Activated CD4-positive, alpha-beta T cell treated with anti-CD3 and anti-CD28 coated beads, Interleukin-2, Interleukin-4, amounts not matched to agents 100 ng/mL and 50 ng/mL, durations not matched to agents 16 hours and 8 hours (primary cell): ENCODE measurements around the gene TRIM4.
A peak's percentile ranks its signal among the peaks of the same experiment; 100 is the strongest.
"Not testable (repeated sequence)": the region's sequence is repeated elsewhere in the genome, so short reads cannot be mapped to it uniquely, and the experiment has no call there.

ENCODE experiments used
- DNase-seq: peaks from one replicate; pipeline ENCODE4 v3.0.0-alpha.2; 2020; ENCODE audit warnings: low spot score

The TRIM4 gene

DNA sequence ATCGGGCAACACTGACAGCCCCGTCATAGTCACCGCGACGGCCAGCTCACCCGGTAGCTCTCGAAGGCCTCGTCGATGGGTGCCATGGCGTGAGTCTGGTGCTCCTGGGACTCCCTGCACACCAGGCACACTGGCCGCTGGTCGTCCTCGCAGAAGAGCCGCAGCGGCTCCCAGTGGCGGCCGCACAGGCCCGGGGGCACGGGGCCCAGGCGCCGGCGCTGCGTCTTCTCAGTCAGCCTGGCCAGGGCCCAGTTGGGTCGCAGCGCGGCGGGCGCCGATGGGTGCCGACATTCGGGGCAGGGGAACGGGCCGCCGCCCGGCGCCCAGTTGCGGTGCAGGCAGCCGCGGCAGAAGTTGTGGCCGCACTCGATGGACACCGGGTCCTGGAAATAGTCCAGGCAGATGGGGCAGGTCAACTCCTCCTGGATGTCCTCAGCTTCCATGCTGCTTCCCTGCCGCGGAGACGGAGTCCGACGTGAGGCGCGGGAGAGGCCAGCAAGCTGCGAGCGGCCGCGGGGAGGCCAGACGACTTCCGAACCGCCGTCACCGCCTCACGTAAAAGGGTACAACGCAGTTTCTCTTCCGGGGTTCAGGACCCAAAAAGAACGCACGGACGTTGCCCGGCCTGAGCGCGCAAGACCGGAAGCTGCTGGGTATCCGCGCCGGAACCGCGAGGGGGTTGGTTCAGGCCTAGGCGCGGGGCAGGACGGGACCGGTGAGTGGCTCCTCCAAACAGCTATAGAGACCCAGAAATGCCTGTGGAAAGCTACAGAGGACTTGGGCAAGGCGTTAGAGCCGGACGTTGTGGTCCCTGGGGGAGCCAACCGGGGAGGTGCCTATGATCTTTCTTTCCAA, at the start of gene TRIM4:
TSS of gene TRIM4 (minus strand) at position 572 of the 855 bp plus-strand sequence. CDS start at position 443, 129 bp downstream.
- DNase-seq: peak; percentile 95

DNA sequence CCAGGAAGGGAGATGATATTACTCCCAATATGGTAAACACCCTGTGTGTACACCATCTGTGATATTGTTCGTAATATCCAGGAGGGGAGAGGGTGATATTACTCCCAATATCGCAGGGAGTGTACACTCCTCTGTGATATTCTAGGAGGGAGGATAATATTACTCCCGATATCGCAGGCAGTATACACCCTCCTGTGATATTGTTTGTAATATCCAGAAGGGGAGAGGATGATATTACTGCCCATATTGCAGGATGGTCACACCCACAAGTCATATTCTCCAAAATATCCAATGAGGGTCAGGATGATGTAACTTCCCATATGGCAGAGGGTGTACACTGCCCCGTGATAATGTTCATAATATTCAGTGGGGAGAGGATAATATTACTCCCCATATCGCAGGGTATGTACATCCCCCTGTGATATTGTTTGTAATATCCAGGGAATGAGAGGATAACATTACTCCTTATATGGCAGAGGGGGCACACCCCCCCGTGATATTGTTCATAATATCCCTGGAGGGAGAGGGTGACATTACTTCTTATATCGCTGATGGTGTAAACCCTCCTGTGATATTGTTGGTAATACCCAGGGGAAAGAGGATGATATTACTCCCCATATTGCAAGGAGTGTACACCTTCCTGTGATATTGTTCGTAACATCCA, 39.4 kb upstream of the TRIM4 start:
- no peak for DNase-seq

DNA sequence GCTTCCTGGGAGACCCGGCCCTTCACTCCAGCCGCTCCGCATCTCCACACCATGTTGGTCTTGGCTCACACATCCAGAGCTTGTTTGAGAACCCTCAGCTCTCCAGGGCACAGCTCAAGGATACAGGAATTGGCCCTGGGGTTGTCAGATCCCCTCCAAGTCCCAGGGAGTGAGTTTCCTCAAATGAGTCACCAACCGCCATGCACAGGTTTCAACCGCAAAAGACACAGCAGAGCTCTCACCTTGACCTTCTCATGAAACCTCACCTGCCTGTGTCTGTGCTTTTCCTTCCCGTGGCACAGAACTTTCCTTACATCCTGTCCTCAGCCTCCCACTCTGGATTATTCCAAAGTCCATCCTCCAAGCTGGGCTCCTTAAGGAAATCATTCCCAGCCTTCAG, 35.9 kb upstream of the TRIM4 start:
- DNase-seq: no peak

GRCh38 chr7:99954643-99955042, 35.3 kb upstream of the TRIM4 start:
- not testable (repeated sequence) for DNase-seq

DNA sequence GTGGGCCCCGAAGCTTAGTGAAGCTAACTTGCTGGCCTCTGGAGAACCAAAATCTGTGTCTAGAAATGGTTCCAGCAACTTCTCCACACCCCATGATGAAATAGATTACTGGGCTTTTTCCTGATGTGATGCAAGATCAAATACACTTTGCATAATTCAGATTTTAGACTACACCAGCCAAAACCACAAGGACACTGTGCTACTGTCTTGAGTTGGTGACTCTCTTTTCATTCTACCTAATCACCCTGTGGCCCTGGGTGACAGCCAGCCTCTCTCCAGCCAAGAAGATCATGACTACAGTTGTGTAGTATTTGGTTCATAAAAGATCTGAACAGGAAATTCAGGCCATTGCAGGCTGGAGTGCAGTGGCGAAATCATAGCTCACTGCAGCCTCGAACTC, 34.3 kb upstream of the TRIM4 start:
- DNase-seq: peak; percentile 24

DNA sequence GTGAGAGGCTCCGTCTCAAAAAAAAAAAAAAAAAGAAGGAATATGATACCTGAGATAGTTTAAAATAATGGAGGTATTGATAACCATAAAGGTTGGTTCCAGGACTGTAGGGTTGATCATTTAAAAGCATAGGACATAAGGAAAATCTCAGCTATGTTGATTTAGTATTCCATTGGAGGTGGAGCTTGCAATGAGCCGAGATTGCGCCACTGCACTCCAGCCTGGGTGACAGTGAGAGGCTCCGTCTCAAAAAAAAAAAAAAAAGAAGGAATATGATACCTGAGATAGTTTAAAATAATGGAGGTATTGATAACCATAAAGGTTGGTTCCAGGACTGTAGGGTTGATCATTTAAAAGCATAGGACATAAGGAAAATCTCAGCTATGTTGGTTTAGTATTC, 33.3 kb upstream of the TRIM4 start:
- DNase-seq: not testable (repeated sequence)

GRCh38 chr7:99950819-99951218, 31.5 kb upstream of the TRIM4 start:
- not testable (repeated sequence) for DNase-seq

GRCh38 chr7:99949645-99950228, 30.4 kb upstream of the TRIM4 start:
- DNase-seq: no peak

DNA sequence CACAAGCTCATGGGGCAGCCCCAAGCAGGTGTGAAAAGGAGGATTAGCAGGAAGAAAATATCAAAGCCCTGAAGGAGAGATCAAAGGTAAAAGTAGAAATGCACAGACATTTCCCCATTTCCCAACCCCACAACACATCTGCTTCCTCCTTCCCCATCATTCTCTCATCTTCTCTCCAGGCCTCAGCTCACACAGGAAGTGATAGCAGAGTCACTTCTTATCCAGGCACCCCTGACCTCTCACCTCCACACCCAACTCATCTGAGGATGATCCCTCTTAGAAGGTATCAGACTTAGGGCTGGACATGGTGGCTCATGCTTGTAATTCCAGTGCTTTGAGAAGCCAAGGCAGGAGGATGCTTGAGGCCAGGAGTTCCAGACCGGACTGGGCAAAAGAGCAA, 28.3 kb upstream of the TRIM4 start:
- DNase-seq: no peak

DNA sequence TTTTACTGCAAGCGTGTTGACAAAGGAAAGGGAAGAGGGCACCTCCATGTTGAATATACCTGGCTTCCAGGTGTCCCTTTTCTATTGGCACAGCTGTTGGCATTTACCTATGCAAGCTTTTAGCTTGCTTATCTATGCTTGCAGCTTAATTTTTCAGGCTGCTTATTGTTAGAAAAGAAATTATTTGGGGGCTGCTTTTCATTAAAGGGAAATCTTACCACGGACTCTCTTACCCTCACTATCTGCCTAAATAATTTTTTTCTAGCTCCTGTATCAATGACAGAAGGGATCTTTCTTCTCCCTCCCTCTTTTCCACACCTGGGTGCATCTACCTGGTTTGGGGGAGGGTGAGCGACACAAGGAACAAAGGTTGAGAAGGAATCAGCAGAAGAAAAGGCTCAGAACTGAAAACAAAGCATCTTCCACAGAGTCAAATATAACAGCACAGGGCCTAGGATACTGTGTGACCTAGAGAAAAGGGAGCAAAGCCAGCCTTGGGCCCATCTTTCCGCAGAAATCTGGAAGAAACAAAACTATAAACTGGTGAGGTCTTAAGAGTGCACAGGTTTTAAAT, 25.3 kb upstream of the TRIM4 start:
- no peak for DNase-seq

DNA sequence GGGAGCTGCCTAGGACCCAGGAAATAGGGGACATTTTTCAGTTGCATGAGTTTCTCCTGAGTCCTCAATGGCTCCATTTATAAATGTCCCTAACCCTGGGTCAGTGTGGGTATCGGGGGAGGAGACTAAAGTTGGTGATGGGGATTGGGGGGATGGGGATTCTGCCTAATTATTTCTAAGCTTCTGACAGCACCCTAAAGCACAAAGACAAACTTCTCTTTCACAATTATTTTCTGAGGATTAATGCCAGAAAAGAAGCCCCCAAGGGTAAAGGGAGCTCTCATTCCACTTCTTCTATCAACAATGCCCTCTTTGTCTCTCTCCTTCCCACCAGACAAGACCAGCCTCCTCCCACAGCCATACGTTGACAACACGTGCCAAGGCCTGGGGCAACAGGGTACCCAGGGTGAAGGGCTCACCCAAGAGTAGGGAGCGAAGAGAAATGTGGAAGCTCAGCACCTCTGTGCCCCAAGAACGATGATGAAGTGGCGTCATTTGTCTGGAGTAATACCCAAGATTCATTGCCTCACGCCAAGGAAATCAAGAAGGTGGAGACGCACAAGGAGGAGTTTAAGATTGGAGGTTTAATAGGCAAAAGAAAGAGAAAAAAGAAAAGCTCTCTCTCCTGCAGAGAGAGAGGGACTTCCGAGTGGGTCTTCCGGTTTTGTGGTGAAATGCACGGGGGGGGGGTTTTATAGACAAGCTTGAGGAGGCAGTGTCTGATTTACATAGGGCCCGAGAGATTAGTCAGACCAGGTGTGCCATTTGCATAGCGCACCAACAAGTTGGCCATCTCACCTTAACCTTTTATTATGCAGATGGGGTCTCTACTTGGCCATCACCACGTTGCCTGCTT, 24.5 kb upstream of the TRIM4 start:
- DNase-seq: no peak

DNA sequence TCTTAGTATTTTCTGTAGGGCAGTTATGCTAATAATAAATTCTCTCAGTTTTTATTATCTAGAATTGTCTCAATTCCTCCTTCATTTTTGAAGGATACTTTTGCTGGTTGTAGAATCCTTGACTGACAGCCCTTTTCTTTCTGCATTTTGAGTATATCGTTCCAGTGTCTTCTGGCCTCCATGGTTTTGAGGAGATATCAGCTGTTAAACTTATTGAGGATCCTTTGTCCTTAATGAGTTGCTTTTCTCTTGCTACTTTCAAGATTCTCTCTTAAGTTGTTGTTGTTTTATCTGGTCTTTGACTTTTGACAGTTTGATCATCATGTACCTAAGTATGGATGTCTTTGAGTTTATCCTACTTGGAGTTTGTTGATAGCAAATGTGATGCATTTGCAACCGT, 19.0 kb upstream of the TRIM4 start:
- DNase-seq: no peak

DNA sequence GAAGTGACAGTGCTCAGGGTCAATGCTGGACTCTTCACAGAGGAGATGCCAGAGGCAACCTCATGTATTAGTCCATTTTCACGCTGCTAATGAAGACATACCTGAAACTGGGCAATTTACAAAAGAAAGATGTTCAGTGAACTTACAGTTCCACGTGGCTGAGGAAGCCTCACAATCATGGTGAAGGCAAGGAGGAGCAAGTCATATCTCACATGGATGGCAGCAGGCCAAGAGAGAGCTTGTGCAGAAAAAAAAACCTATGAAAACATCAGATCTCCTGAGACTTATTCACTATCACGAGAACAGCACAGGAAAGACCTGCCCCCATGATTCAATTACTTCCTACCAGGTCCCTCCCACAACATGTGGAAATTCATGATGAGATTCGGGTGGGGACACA, 15.7 kb upstream of the TRIM4 start:
- DNase-seq: not testable (repeated sequence)

- no peak for DNase-seq
Observed at GRCh38 chr7:99930376-99930775, 11.0 kb upstream of the TRIM4 start.

DNA sequence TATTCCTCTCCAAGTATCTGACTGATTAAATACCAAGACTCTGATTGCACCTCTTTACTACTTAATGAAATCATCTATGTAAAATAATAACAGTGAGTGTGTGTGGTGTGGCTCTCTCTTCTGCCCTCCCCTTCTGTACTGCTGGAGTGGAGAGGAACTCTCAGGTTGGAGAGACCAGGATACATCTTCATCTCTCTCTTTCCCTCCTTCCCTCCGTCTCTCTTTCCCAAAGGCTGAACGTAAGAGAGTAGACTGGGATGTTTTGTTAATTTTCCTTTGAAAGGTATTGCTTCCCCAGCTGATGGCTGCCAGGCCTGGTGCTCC, 10.4 kb upstream of the TRIM4 start:
- DNase-seq: no peak

DNA sequence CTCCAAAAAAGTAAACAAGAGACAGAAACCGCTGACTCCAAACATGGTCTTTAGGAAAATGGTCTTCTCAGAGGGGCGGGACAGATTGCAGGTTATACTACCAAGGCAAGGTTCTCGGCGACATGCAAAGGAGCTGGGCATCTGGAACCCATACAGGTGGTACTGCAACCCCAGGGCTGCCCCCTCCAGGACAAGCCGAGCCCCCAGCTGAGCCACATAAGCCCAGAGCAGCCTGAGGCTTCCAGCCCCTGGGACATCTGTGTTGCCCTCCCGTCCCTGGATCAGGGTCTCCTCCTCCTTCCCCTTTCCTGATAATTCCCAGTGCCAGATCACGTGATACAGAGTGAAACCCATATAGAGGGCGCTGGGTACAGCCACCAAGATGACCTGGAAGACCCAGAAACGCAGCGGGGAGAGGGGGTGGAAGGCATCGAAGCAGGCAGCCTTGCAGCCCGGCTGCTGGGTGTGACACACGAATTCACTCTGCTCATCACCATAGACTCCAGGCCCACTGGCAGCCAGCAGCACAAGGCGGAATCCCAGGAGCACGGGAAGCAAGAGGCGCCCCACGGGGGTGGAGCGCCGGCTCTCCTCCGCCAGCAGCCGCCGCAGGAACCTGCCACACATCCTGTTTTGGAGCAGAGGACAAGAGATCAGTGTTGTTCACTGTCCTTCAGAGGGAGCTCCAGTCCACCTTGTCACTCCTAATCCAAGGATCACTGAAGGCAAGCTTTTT, 9.8 kb upstream of the TRIM4 start, which contains the start of gene GJC3:
TSS of gene GJC3 (minus strand) at position 627 of the 736 bp plus-strand sequence. CDS start at position 627, 0 bp downstream.
- DNase-seq: peak; percentile 34

DNA sequence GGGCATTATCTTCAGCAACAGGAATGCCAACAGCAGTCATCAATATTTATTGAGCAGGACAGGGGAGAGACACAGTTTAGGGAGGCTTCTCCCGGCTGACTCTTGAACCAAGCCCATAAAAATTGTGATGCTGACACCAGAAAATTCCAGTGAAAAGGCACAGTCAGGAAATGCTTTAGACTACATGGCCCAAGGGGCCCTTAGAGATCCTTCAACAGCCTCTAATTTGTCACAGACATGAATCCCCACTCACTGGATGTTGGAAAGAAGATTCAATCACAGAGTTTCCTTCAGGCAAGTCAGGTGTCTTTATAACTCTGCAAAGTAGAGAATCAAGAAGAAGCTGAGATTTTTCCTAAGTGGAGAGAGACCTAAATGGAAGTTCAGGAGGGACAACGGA, 8.9 kb upstream of the TRIM4 start:
- no peak for DNase-seq

GRCh38 chr7:99927536-99927935, 8.2 kb upstream of the TRIM4 start:
- DNase-seq: no peak

DNA sequence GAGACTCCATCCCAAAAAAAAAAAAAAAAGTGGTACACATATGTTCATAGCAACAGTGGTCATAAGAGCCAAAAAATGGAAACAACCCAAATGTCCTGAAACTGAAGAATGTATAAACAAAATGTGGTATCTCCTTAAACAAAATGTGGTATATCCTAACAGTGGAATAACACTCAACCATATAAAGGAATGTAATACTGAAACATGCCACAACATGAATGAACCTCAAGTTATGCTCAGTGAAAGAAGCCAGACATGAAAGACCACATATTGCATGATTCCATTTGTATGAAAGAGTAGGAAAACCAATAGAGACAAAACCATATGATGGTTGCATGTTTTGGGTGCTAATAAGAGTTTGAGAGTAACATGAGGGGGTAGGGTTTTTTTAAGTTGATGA, 7.0 kb upstream of the TRIM4 start:
- no peak for DNase-seq

DNA sequence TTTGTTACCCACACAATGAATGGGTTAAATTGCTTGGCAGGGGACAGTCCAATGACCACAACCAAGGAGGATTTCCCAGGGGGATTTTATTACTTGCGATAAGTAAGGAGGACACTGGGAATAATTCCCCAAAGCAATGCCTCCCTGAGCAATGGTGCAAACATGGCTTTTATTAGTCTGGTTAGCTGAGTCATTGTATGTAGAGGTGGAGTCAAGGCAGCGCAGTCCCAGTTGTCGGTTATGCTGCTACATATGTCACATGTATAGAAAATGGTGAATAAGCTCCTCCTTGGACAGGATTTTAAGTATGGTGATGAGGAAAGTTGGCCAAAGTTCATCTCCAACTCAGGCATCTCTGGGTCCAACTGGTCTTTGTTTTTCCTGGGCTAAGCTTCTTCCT, 3.9 kb upstream of the TRIM4 start:
- DNase-seq: no peak

DNA sequence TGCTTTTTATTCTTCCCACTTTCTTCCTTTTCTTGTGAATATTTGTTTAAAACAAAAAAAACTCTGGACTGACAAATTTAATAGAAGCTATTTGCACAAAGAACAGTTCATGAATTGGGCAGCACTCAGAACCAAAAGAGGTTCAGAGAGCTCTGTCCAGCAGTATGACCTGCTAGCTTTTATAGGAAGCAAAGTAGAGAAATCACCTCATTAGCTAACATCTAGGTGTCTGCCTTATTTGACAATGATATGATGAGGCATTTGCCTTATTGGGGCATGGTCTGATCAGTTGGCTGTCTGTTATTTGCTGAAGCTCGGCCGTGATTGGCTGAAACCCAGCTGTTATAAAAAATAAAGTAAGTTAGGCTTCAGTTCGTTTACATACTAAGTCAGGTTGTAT, 819 bp upstream of the TRIM4 start:
- no peak for DNase-seq
